H9 (cell line): Measurements from ENCODE around the gene TMEM39A. TPM values are rescaled to one million over a fixed set of nuclear protein-coding genes. Genes with fewer than 3 reads are reported as not detected.

Experiments used
- DNase-seq: peaks from one replicate; pipeline ENCODE4 v3.0.0-alpha.2; 2017
- H2AFZ ChIP-seq: one replicate; pipeline ENCODE4 v1.6.1; 2013; ENCODE audit warnings: mild to moderate bottlenecking, low read length, control low read depth, moderate library complexity
- H2AK5ac ChIP-seq: 2 replicates; pipeline ENCODE4 v1.6.1; 2013; ENCODE audit warnings: low read length, control low read depth, mixed read lengths; ENCODE audit not compliant: insufficient read length
- H2BK120ac ChIP-seq: one replicate; pipeline ENCODE4 v1.6.1; 2013; ENCODE audit warnings: low read depth, mild to moderate bottlenecking, low read length, control low read depth, inconsistent platforms; ENCODE audit not compliant: poor library complexity, severe bottlenecking
- H2BK12ac ChIP-seq: 2 replicates; pipeline ENCODE4 v1.6.1; 2013; ENCODE audit warnings: low read length, control low read depth, mixed read lengths, low read depth; ENCODE audit not compliant: insufficient read length
- H2BK15ac ChIP-seq: 2 replicates; pipeline ENCODE4 v1.6.1; 2013; ENCODE audit warnings: low read depth, low read length, control low read depth
- H2BK20ac ChIP-seq: one replicate; pipeline ENCODE4 v1.6.1; 2013; ENCODE audit warnings: low read depth, mild to moderate bottlenecking, low read length, control low read depth, inconsistent platforms; ENCODE audit not compliant: poor library complexity, severe bottlenecking
- H2BK5ac ChIP-seq: 2 replicates; pipeline ENCODE4 v1.6.1; 2013; ENCODE audit warnings: low read length, control low read depth, mixed read lengths; ENCODE audit not compliant: insufficient read length
- H3K14ac ChIP-seq: 2 replicates; pipeline ENCODE4 v1.6.1; 2013; ENCODE audit warnings: low read length, control low read depth; ENCODE audit not compliant: insufficient read depth
- H3K18ac ChIP-seq: 2 replicates; pipeline ENCODE4 v1.6.1; 2013; ENCODE audit warnings: low read depth, mild to moderate bottlenecking, mixed read lengths, low read length, control low read depth; ENCODE audit not compliant: insufficient read length
- H3K23ac ChIP-seq: 2 replicates; pipeline ENCODE4 v1.6.1; 2013; ENCODE audit warnings: low read length, control low read depth, mixed read lengths, low read depth; ENCODE audit not compliant: insufficient read length
- H3K23me2 ChIP-seq: 2 replicates; pipeline ENCODE4 v1.6.1; 2013; ENCODE audit warnings: low read depth, mild to moderate bottlenecking, mixed read lengths, low read length, control low read depth; ENCODE audit not compliant: insufficient read length, poor library complexity, severe bottlenecking
- H3K27ac ChIP-seq: 2 replicates; pipeline ENCODE4 v1.5.1; 2013; ENCODE audit warnings: low read length, control low read depth, mixed read lengths, low read depth; ENCODE audit not compliant: insufficient read length
- H3K27me3 ChIP-seq: 2 replicates; pipeline ENCODE4 v1.6.1; 2013; ENCODE audit warnings: low read length, control low read depth, inconsistent platforms; ENCODE audit not compliant: insufficient read depth
- H3K4ac ChIP-seq: 2 replicates; pipeline ENCODE4 v1.6.1; 2013; ENCODE audit warnings: low read depth, mild to moderate bottlenecking, control low read depth, inconsistent platforms, low read length, moderate library complexity
- H3K4me1 ChIP-seq: 2 replicates; pipeline ENCODE4 v1.6.1; 2013; ENCODE audit warnings: low read length, control low read depth, inconsistent platforms; ENCODE audit not compliant: insufficient read depth
- H3K4me2 ChIP-seq: 2 replicates; pipeline ENCODE4 v1.6.1; 2013; ENCODE audit warnings: low read length, control low read depth, mixed read lengths; ENCODE audit not compliant: insufficient read length, insufficient read depth
- H3K56ac ChIP-seq: 2 replicates; pipeline ENCODE4 v1.6.1; 2013; ENCODE audit warnings: low read depth, mild to moderate bottlenecking, mixed read lengths, low read length, control low read depth; ENCODE audit not compliant: insufficient read length
- H3K79me1 ChIP-seq: 2 replicates; pipeline ENCODE4 v1.6.1; 2013; ENCODE audit warnings: low read depth, mild to moderate bottlenecking, moderate library complexity, low read length, control low read depth, inconsistent platforms; ENCODE audit not compliant: insufficient read depth, poor library complexity, severe bottlenecking
- H3K79me2 ChIP-seq: 2 replicates; pipeline ENCODE4 v1.6.1; 2013; ENCODE audit warnings: low read length, control low read depth, inconsistent platforms; ENCODE audit not compliant: insufficient read depth
- H3K9ac ChIP-seq: 2 replicates; pipeline ENCODE4 v1.6.1; 2013; ENCODE audit warnings: low read length, control low read depth, mixed read lengths; ENCODE audit not compliant: insufficient read length; ENCODE audit errors: extremely low read depth
- H3K9me3 ChIP-seq: one replicate; pipeline ENCODE4 v1.6.1; 2013; ENCODE audit warnings: low read depth, low read length, inconsistent platforms; ENCODE audit not compliant: control insufficient read depth
- H3T11ph ChIP-seq: one replicate; pipeline ENCODE4 v1.6.1; 2013; ENCODE audit warnings: mild to moderate bottlenecking, low read length, control low read depth, inconsistent platforms
- H4K20me1 ChIP-seq: one replicate; pipeline ENCODE4 v1.6.1; 2013; ENCODE audit not compliant: control insufficient read depth, insufficient read length, insufficient read depth
- H4K5ac ChIP-seq: 2 replicates; pipeline ENCODE4 v1.6.1; 2013; ENCODE audit warnings: low read depth, mild to moderate bottlenecking, mixed read lengths, low read length, control low read depth; ENCODE audit not compliant: insufficient read length
- H4K8ac ChIP-seq: replicated peaks from 2 replicates; pipeline ENCODE4 v1.6.1; 2013; ENCODE audit warnings: low read length, control low read depth, mixed read lengths, low read depth; ENCODE audit not compliant: insufficient read length
- H4K91ac ChIP-seq: 2 replicates; pipeline ENCODE4 v1.6.1; 2013; ENCODE audit warnings: low read depth, mild to moderate bottlenecking, moderate library complexity, mixed read lengths, low read length, control low read depth; ENCODE audit not compliant: insufficient read length
- H3K27ac Mint-ChIP-seq, 3 experiments: 2 replicates in 2 of 3; 3 replicates in 1 of 3; pipeline ENCODE4 v1.8.0; 2020 to 2021; ENCODE audit warnings: mixed read lengths in 3 of 3, mild to moderate bottlenecking in 1 of 3, moderate library complexity in 1 of 3
- H3K27me3 Mint-ChIP-seq: 2 replicates; pipeline ENCODE4 v1.8.0; 2021; ENCODE audit warnings: low read depth, mild to moderate bottlenecking, moderate library complexity, mixed read lengths
- H3K36me3 Mint-ChIP-seq, 3 experiments: 2 replicates in 2 of 3; 3 replicates in 1 of 3; pipeline ENCODE4 v1.8.0; 2020 to 2021; ENCODE audit warnings: low read depth in 3 of 3, mixed read lengths in 3 of 3; ENCODE audit not compliant: insufficient read depth in 1 of 3
- H3K4me1 Mint-ChIP-seq, 2 experiments: 2 replicates each; pipeline ENCODE4 v1.8.0; 2020; ENCODE audit warnings: mixed read lengths in 2 of 2
- H3K4me3 Mint-ChIP-seq, 2 experiments: 2 replicates in 1 of 2; 3 replicates in 1 of 2; pipeline ENCODE4 v1.8.0; 2020 to 2021; ENCODE audit warnings: mild to moderate bottlenecking in 2 of 2, mixed read lengths in 2 of 2, moderate library complexity in 1 of 2
- H3K9me3 Mint-ChIP-seq, 2 experiments: 2 replicates in 1 of 2; 3 replicates in 1 of 2; pipeline ENCODE4 v1.8.0; 2020; ENCODE audit warnings: mild to moderate bottlenecking in 2 of 2, mixed read lengths in 2 of 2, moderate library complexity in 1 of 2
- CTCF ChIP-seq: fragments of 200-600 bp; sonication (generic); conservative IDR thresholded peaks from 3 replicates; pipeline ENCODE4 v1.8.0; 2021; ENCODE audit warnings: antibody characterized with exemption, mild to moderate bottlenecking
- WGBS: extraction: QIAGEN DNeasy Blood & Tissue Kit; methylation state at CpG from one replicate; pipeline ENCODE4 v1.1.7; 2013; ENCODE audit warnings: missing lambda C conversion rate, low lambda C conversion rate, mixed read lengths; ENCODE audit not compliant: insufficient read length; ENCODE audit errors: extremely low coverage; 5-methylcytosine and 5-hydroxymethylcytosine counted together
- total RNA-seq: library from RNA; stranded (reverse); gene quantifications from 2 replicates; pipeline ENCODE4 v1.2.1, GENCODE V29; 2021

TMEM39A gene
- total RNA-seq, 1 experiment from 2014 or later = 45.0 TPM

GRCh38 chr3:119500265-119500664, 36.9 kb upstream of the TMEM39A start:
- Histone ChIP-seq H3K27ac (no peak overlapping the region), H3K27me3 (no peaks in the 10 kb centered on the region), H3K18ac (no peak overlapping the region), H2BK120ac (no peak overlapping the region), H4K8ac (no peak overlapping the region), H3K79me2 (no peaks in the 10 kb centered on the region; the same call in 1 of the 2 replicates), H4K5ac (no peak overlapping the region), H3K9ac (no peak overlapping the region), H3K79me1 (no peaks in the 10 kb centered on the region), H2BK12ac (no peak overlapping the region), H3K23me2 (peaks cover 3% of the 10 kb centered on the region), H4K91ac (no peak overlapping the region), H3T11ph (no peak overlapping the region), H2AK5ac (no peak overlapping the region), H2AFZ (no peak overlapping the region), H3K9me3 (no peaks in the 10 kb centered on the region), H3K4me2 (peak overlapping the region; percentile 70), H3K23ac (no peak overlapping the region), H3K4ac (no peak overlapping the region), H2BK5ac (no peak overlapping the region), H2BK15ac (no peak overlapping the region), H4K20me1 (no peaks in the 10 kb centered on the region), H3K4me1 (no peaks in the 10 kb centered on the region), H2BK20ac (no peak overlapping the region), H3K56ac (no peak overlapping the region), H3K14ac (no peak overlapping the region)
- no peak for TF ChIP-seq CTCF
- Mint-ChIP-seq H3K9me3 (no peaks in the 10 kb centered on the region), H3K36me3 (peaks cover 6 to 29% (median 17%) of the 10 kb centered on the region in 3 experiments; a peak in 6 of 7 replicates), H3K27me3 (no peaks in the 10 kb centered on the region; the same call in 1 of the 2 replicates), H3K4me3 (peak overlapping the region; percentile 99), H3K4me1 (peaks cover 18% of the 10 kb centered on the region in 2 experiments), H3K27ac (no peak overlapping the region)
- DNase-seq = no peak
- WGBS = no CpG with 5 or more reads among the region's 4 CpGs
